ENCODE data around the gene HRH1. TPM values are rescaled to one million over a fixed set of nuclear protein-coding genes. Genes with fewer than 3 reads are reported as not detected.
A peak's percentile ranks its signal among the peaks of the same experiment; 100 is the strongest.

The HRH1 gene
- total RNA-seq, 4 donors from 2014 or later, result 2.0 to 9.7 (median 8.0) TPM

- H3K27me3 ChIP-seq, result no peaks in the 10 kb centered on the region
- 62 to 67% methylated on average over 2 of the region's 2 CpGs for WGBS, 2 donors (ENCODE audit: low coverage in 1 of 2)
- TF ChIP-seq, protein P1, sequence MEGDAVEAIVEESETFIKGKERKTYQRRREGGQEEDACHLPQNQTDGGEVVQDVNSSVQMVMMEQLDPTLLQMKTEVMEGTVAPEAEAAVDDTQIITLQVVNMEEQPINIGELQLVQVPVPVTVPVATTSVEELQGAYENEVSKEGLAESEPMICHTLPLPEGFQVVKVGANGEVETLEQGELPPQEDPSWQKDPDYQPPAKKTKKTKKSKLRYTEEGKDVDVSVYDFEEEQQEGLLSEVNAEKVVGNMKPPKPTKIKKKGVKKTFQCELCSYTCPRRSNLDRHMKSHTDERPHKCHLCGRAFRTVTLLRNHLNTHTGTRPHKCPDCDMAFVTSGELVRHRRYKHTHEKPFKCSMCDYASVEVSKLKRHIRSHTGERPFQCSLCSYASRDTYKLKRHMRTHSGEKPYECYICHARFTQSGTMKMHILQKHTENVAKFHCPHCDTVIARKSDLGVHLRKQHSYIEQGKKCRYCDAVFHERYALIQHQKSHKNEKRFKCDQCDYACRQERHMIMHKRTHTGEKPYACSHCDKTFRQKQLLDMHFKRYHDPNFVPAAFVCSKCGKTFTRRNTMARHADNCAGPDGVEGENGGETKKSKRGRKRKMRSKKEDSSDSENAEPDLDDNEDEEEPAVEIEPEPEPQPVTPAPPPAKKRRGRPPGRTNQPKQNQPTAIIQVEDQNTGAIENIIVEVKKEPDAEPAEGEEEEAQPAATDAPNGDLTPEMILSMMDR (IDR thresholded peaks at IDR 0.05), result no peak
- TF ChIP-seq POLR2AphosphoS5 (IDR thresholded peaks at IDR 0.05), result no peak
- no peak for TF ChIP-seq POLR2A (IDR thresholded peaks at IDR 0.05)
- no peak for TF ChIP-seq EP300 (IDR thresholded peaks at IDR 0.05; ENCODE audit: low read depth)
- intact Hi-C loops (cut with DNase I; ENCODE audit: low total_unique reads) (loop anchor here (2.0 kb wide), 1 partner anchor 133 kb away; the partner anchor contains the start of gene HRH1), in situ Hi-C loops (cut with MboI; ENCODE audit: low pct_ligation_motif_present in 1 of 4, low pct_unique_long_range_greater_than_20kb in 1 of 4, low sequenced_read_pairs in 3 of 4) (no loop called here)
- no peaks in the 10 kb centered on the region for H3K36me3 ChIP-seq
- peak overlapping the region; percentile 71 to 80 (median 76) for H3K27ac ChIP-seq
- H3K9me3 ChIP-seq, result no peaks in the 10 kb centered on the region
- no peak for DNase-seq
- peaks cover 12 to 50% (median 18%) of the 10 kb centered on the region in 4 donors for H3K4me1 ChIP-seq
- H3K4me3 ChIP-seq, result no peak overlapping the region
Observed at GRCh38 chr3:11288021-11288491, 133.8 kb downstream of the HRH1 start.

DNA sequence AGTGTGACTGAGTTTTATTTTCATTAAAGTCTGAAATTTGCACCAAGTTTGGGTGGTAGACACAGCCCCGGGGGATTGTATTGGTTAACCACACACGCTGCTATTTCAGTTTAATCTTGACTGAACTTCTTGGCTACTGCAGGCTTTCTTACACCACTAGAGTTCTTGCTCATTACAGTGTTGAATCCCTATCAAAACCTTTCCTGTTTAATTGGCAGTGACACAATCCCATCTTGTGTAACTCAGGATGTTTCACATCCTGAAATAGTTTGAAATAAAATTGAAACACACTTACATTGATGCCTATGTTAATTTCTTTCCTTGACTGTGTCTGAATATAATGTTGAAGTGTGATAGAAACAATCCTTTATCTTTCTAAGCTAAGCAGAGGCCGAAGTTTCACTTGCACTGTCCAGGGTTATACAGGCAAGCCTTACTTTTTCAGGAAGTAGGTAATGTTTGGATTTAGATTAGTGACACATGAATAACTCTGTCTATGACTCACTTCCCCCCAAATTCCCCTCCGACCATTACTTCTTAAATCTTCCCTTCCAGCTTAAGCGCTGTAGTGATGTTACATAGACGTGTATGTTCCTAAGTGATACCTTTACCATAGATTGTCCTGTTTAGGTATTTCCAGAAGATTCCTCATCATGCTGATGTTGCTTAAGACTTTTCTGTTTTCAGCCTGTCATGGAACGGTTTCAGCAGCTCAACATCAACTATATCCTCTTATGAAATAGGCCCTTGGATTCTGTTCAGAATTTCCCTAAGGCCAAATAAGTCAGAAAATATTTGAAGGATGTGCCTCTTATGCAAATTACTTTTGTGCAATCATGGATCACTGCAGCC, 134.7 kb downstream of the HRH1 start:
- H3K4me3 ChIP-seq, result no peak overlapping the region
- H3K27me3 ChIP-seq, result no peaks in the 10 kb centered on the region
- H3K9me3 ChIP-seq, result no peaks in the 10 kb centered on the region
- intact Hi-C loops (cut with DNase I; ENCODE audit: low total_unique reads), result loop anchor here (2.0 kb wide), 1 partner anchor 134 kb away; the partner anchor contains the start of gene HRH1
- no peaks in the 10 kb centered on the region for H3K36me3 ChIP-seq
- in situ Hi-C loops (cut with MboI; ENCODE audit: low pct_ligation_motif_present in 1 of 4, low pct_unique_long_range_greater_than_20kb in 1 of 4, low sequenced_read_pairs in 3 of 4), result no loop called here
- TF ChIP-seq EP300 (IDR thresholded peaks at IDR 0.05; ENCODE audit: low read depth) (no peak), POLR2AphosphoS5 (IDR thresholded peaks at IDR 0.05) (peak in 1 of 3 donors; percentile 55)
- no peak for DNase-seq
- H3K27ac ChIP-seq, result peak overlapping the region; percentile 71 to 80 (median 76)
- peaks cover 12 to 43% (median 18%) of the 10 kb centered on the region in 4 donors for H3K4me1 ChIP-seq
- WGBS, 2 donors (ENCODE audit: low coverage in 1 of 2), result 60% methylated on average over 4 to 7 of the region's 7 CpGs

DNA sequence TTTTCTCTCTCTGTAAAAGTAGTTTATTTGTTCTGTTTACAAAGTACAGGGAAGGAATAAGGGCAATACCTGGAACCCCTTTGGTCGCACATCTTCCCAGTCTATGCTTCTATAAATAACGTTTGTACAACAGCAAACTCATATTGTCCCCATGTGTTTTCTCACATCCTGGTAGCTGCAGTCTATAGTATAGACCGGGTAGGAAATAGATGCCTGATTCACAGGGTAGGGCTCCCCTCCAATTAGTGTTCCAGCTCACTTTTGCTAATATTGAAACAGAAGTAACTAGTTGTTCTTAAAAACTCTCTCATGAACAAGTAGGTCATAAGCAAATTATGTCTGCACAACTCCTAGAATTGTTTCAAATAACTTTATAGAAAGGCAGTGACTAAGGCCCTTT, 135.6 kb downstream of the HRH1 start:
- no peak for DNase-seq
- no peak overlapping the region for H3K4me3 ChIP-seq
- peak overlapping the region; percentile 71 to 80 (median 76) for H3K27ac ChIP-seq
- peaks cover 12 to 43% (median 18%) of the 10 kb centered on the region in 4 donors for H3K4me1 ChIP-seq
- H3K9me3 ChIP-seq, result no peaks in the 10 kb centered on the region
- no peaks in the 10 kb centered on the region for H3K36me3 ChIP-seq
- in situ Hi-C loops (cut with MboI; ENCODE audit: low pct_ligation_motif_present in 1 of 4, low pct_unique_long_range_greater_than_20kb in 1 of 4, low sequenced_read_pairs in 3 of 4), result no loop called here
- H3K27me3 ChIP-seq, result no peaks in the 10 kb centered on the region
- intact Hi-C loops (cut with DNase I; ENCODE audit: low total_unique reads), result loop anchor here (2.0 kb wide), 1 partner anchor 135 kb away; the partner anchor contains the start of gene HRH1
- WGBS, 2 donors (ENCODE audit: low coverage in 1 of 2), result 64 to 75% methylated on average over 3 of the region's 3 CpGs
- TF ChIP-seq, protein P1 (IDR thresholded peaks at IDR 0.05), result no peak
- TF ChIP-seq POLR2A (IDR thresholded peaks at IDR 0.05) (no peak), EP300 (IDR thresholded peaks at IDR 0.05; ENCODE audit: low read depth) (no peak), POLR2AphosphoS5 (IDR thresholded peaks at IDR 0.05) (no peak)

- Histone ChIP-seq H3K9me3 (no peaks in the 10 kb centered on the region), H3K27ac (peak overlapping the region in 2 of 4 donors; percentile 20 to 80), H3K4me1 (peaks cover 12 to 43% (median 18%) of the 10 kb centered on the region in 4 donors), H3K4me3 (no peak overlapping the region), H3K27me3 (no peaks in the 10 kb centered on the region), H3K36me3 (no peaks in the 10 kb centered on the region)
- no peak for TF ChIP-seq EP300 (IDR thresholded peaks at IDR 0.05; ENCODE audit: low read depth)
- TF ChIP-seq, protein P1 (IDR thresholded peaks at IDR 0.05), result no peak
- WGBS, 2 donors (ENCODE audit: low coverage in 1 of 2), result 88 to 90% methylated on average over 7 to 11 of the region's 11 CpGs
- no peak for DNase-seq
- intact Hi-C loops (cut with DNase I; ENCODE audit: low total_unique reads) (no loop called here), in situ Hi-C loops (cut with MboI; ENCODE audit: low pct_ligation_motif_present in 1 of 4, low pct_unique_long_range_greater_than_20kb in 1 of 4, low sequenced_read_pairs in 3 of 4) (no loop called here)
Observed at GRCh38 chr3:11290743-11291680, 136.7 kb downstream of the HRH1 start.
